ENCODE measurements around the gene FGD5. TPM values are rescaled to one million over a fixed set of nuclear protein-coding genes. Genes with fewer than 3 reads are reported as not detected.

Gene FGD5
- total RNA-seq, 2 experiments from 2014 or later = 0.10 TPM; not detected in 1

GRCh38 chr3:14783480-14784086, 35.2 kb upstream of the FGD5 start:
- DNase-seq = no peak
- Mint-ChIP-seq H3K36me3 (ENCODE audit: low read depth) (no peaks in the 10 kb centered on the region), H3K4me3 (no peak overlapping the region), H3K27me3 (peaks cover 27% of the 10 kb centered on the region), H3K4me1 (no peaks in the 10 kb centered on the region), H3K9me3 (peaks cover 5% of the 10 kb centered on the region), H3K27ac (no peak overlapping the region)
- POLR2A ChIA-PET = no interaction called here
- CTCF ChIA-PET = no interaction called here

GRCh38 chr3:14784087-14784681, 34.6 kb upstream of the FGD5 start:
- peaks cover 2% of the 10 kb centered on the region for H3K4me1 Mint-ChIP-seq
- ChIA-PET CTCF (no interaction called here), POLR2A (no interaction called here)
- no peak overlapping the region for H3K4me3 Mint-ChIP-seq
- H3K36me3 Mint-ChIP-seq (ENCODE audit: low read depth) = no peaks in the 10 kb centered on the region
- no peak overlapping the region for H3K27ac Mint-ChIP-seq
- H3K27me3 Mint-ChIP-seq = peaks cover 24% of the 10 kb centered on the region
- no peaks in the 10 kb centered on the region for H3K9me3 Mint-ChIP-seq
- no peak for DNase-seq

- POLR2A ChIA-PET = no interaction called here
- Mint-ChIP-seq H3K27me3 (peaks cover 24% of the 10 kb centered on the region), H3K27ac (no peak overlapping the region), H3K4me3 (no peak overlapping the region), H3K9me3 (no peaks in the 10 kb centered on the region), H3K4me1 (peaks cover 2% of the 10 kb centered on the region), H3K36me3 (ENCODE audit: low read depth) (no peaks in the 10 kb centered on the region)
- no peak for DNase-seq
- CTCF ChIA-PET = no interaction called here
Observed at GRCh38 chr3:14785207-14786155, 33.3 kb upstream of the FGD5 start.

- no peak for DNase-seq
- Mint-ChIP-seq H3K4me1 (peaks cover 2% of the 10 kb centered on the region), H3K27me3 (peaks cover 25% of the 10 kb centered on the region), H3K9me3 (no peaks in the 10 kb centered on the region), H3K36me3 (ENCODE audit: low read depth) (no peaks in the 10 kb centered on the region), H3K4me3 (no peak overlapping the region), H3K27ac (no peak overlapping the region)
- POLR2A ChIA-PET = no interaction called here
- CTCF ChIA-PET = no interaction called here
Observed at GRCh38 chr3:14786369-14786768, 32.4 kb upstream of the FGD5 start.

- Mint-ChIP-seq H3K4me3 (no peak overlapping the region), H3K27ac (no peak overlapping the region), H3K4me1 (peaks cover 2% of the 10 kb centered on the region), H3K36me3 (ENCODE audit: low read depth) (no peaks in the 10 kb centered on the region), H3K9me3 (no peaks in the 10 kb centered on the region), H3K27me3 (peaks cover 20% of the 10 kb centered on the region)
- DNase-seq = no peak
- ChIA-PET CTCF (interaction anchor here (1.0 kb wide), 1 partner anchor 134 kb away, joined by 3 read pairs; no protein-coding TSS in a partner anchor), POLR2A (no interaction called here)
Observed at GRCh38 chr3:14787630-14788029, 31.1 kb upstream of the FGD5 start.

GRCh38 chr3:14788644-14789043, 30.1 kb upstream of the FGD5 start:
- Mint-ChIP-seq H3K27me3 (peaks cover 21% of the 10 kb centered on the region), H3K4me1 (peaks cover 2% of the 10 kb centered on the region), H3K9me3 (no peaks in the 10 kb centered on the region), H3K27ac (no peak overlapping the region), H3K4me3 (no peak overlapping the region), H3K36me3 (ENCODE audit: low read depth) (no peaks in the 10 kb centered on the region)
- POLR2A ChIA-PET = no interaction called here
- CTCF ChIA-PET = interaction anchor here (0.8 to 1.3 kb wide), 2 partner anchors 133 to 135 kb away, joined by 3 to 6 read pairs; no protein-coding TSS in a partner anchor
- DNase-seq = no peak

- Mint-ChIP-seq H3K27ac (no peak overlapping the region), H3K27me3 (peaks cover 21% of the 10 kb centered on the region), H3K4me3 (no peak overlapping the region), H3K36me3 (ENCODE audit: low read depth) (no peaks in the 10 kb centered on the region), H3K9me3 (no peaks in the 10 kb centered on the region), H3K4me1 (peaks cover 2% of the 10 kb centered on the region)
- ChIA-PET POLR2A (no interaction called here), CTCF (interaction anchor here (0.8 to 1.3 kb wide), 2 partner anchors 132 to 134 kb away, joined by 3 to 6 read pairs; no protein-coding TSS in a partner anchor)
- DNase-seq = no peak
Observed at GRCh38 chr3:14789221-14789620, 29.5 kb upstream of the FGD5 start.

- Mint-ChIP-seq H3K4me1 (peaks cover 2% of the 10 kb centered on the region), H3K27ac (no peak overlapping the region), H3K9me3 (no peaks in the 10 kb centered on the region), H3K27me3 (peaks cover 24% of the 10 kb centered on the region), H3K36me3 (ENCODE audit: low read depth) (no peaks in the 10 kb centered on the region), H3K4me3 (no peak overlapping the region)
- CTCF ChIA-PET = interaction anchor here (1.2 to 1.6 kb wide), 4 partner anchors 9 to 134 kb away, joined by 3 to 21 read pairs (median 4); no protein-coding TSS in a partner anchor
- DNase-seq = no peak
- POLR2A ChIA-PET = no interaction called here
Observed at GRCh38 chr3:14789640-14790285, 29.0 kb upstream of the FGD5 start.

- no peak overlapping the region for H3K27ac Mint-ChIP-seq
- no peaks in the 10 kb centered on the region for H3K9me3 Mint-ChIP-seq
- peak; percentile 70 for DNase-seq
- ChIA-PET CTCF (interaction anchor here (0.6 to 1.6 kb wide), 5 partner anchors 10 to 130 kb away, joined by 3 to 21 read pairs (median 3); no protein-coding TSS in a partner anchor), POLR2A (no interaction called here)
- H3K4me1 Mint-ChIP-seq = peaks cover 2% of the 10 kb centered on the region
- H3K36me3 Mint-ChIP-seq (ENCODE audit: low read depth) = no peaks in the 10 kb centered on the region
- peaks cover 27% of the 10 kb centered on the region for H3K27me3 Mint-ChIP-seq
- H3K4me3 Mint-ChIP-seq = no peak overlapping the region
Observed at GRCh38 chr3:14791343-14791945, 27.3 kb upstream of the FGD5 start.

GRCh38 chr3:14792691-14793121, 26.1 kb upstream of the FGD5 start:
- peaks cover 2% of the 10 kb centered on the region for H3K4me1 Mint-ChIP-seq
- peaks cover 27% of the 10 kb centered on the region for H3K27me3 Mint-ChIP-seq
- ChIA-PET POLR2A (no interaction called here), CTCF (interaction anchor here (0.8 to 2.3 kb wide), 4 partner anchors 11 to 129 kb away, joined by 3 to 9 read pairs (median 5); no protein-coding TSS in a partner anchor)
- no peaks in the 10 kb centered on the region for H3K36me3 Mint-ChIP-seq (ENCODE audit: low read depth)
- DNase-seq = no peak
- H3K9me3 Mint-ChIP-seq = no peaks in the 10 kb centered on the region
- H3K27ac Mint-ChIP-seq = no peak overlapping the region
- H3K4me3 Mint-ChIP-seq = no peak overlapping the region

GRCh38 chr3:14793126-14793857, 25.5 kb upstream of the FGD5 start:
- ChIA-PET POLR2A (no interaction called here), CTCF (interaction anchor here (0.7 to 2.3 kb wide), 5 partner anchors 11 to 128 kb away, joined by 3 to 9 read pairs (median 5); no protein-coding TSS in a partner anchor)
- Mint-ChIP-seq H3K9me3 (no peaks in the 10 kb centered on the region), H3K27me3 (peaks cover 26% of the 10 kb centered on the region), H3K36me3 (ENCODE audit: low read depth) (no peaks in the 10 kb centered on the region), H3K4me3 (no peak overlapping the region), H3K4me1 (peaks cover 2% of the 10 kb centered on the region), H3K27ac (no peak overlapping the region)
- DNase-seq = no peak

- no peaks in the 10 kb centered on the region for H3K36me3 Mint-ChIP-seq (ENCODE audit: low read depth)
- DNase-seq = no peak
Observed at GRCh38 chr3:14793858-14794234, 24.9 kb upstream of the FGD5 start.

More at GRCh38 chr3:14793858-14794234, 24.9 kb upstream of the FGD5 start:
- Mint-ChIP-seq H3K4me1 (peaks cover 2% of the 10 kb centered on the region), H3K9me3 (no peaks in the 10 kb centered on the region), H3K27me3 (peaks cover 26% of the 10 kb centered on the region), H3K4me3 (no peak overlapping the region), H3K27ac (no peak overlapping the region)
- CTCF ChIA-PET = interaction anchor here (0.7 to 2.3 kb wide), 5 partner anchors 12 to 127 kb away, joined by 3 to 9 read pairs (median 5); no protein-coding TSS in a partner anchor
- POLR2A ChIA-PET = no interaction called here
